ENCODE measurements around the gene KRT82.

KRT82 gene

DNA sequence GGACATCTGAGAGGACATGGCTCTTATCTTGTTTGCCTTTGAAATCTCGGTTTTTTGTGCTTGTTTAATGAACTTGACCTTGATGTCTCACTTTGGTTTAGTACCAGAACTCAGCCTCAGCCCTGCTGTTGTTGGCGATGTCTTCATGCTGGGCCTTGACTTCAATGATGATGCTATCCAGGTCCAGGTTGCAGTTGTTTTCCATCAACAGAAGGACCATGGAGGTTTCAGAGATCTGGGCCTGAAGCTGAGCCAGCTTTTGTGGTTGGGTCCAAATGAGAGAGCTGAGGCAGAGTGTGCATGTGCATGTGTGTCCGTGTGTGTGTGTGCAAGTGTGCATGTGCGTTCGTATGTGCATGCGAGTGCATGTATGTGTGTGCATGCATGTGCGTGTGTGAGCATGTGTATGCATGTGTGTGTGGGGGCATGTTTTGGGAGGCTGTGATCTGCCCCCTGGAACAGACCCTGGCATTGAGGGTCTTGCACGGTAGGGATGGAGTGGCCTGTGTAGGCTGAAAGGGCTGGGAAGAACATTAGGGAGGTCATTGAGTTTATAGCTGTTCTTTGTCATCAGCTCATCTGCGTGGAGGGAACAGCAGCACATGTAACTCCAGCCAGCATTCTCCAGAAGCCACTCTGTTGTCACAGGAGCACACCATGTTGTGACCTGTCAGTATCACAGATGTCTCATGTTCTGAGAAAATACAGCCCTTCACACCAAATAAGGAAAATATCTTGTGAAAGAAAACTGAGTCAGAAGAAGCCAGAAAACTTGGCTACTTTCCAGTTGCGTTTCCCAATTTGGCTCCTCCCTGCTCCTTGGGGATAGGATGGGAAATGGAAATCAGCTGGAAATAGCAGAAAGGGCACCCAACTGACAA, 10.0 kb upstream of the KRT82 start:
- Histone ChIP-seq H2AFZ (ENCODE audit: low read length) (no peak overlapping the region), H3K9ac (ENCODE audit: low read length) (no peak overlapping the region), H3K36me3 (replicated peaks; ENCODE audit: insufficient read depth, low read length) (no peaks in the 10 kb centered on the region), H3K4me1 (ENCODE audit: low read length) (no peaks in the 10 kb centered on the region), H3K4me2 (ENCODE audit: low read depth, low read length) (no peak overlapping the region), H3K9me3 (replicated peaks; ENCODE audit: insufficient read depth, low read length) (no peaks in the 10 kb centered on the region), H3K79me2 (ENCODE audit: low read length) (no peaks in the 10 kb centered on the region), H3K27me3 (replicated peaks; ENCODE audit: insufficient read depth, low read length) (peaks cover 18% of the 10 kb centered on the region), H4K20me1 (ENCODE audit: insufficient read depth, low read length) (no peaks in the 10 kb centered on the region), H3K27ac (ENCODE audit: low read length) (no peak overlapping the region), H3K4me3 (ENCODE audit: low read length) (no peak overlapping the region), H3F3A (ENCODE audit: insufficient read depth, low read length) (no peaks in the 10 kb centered on the region), H3K9me2 (replicated peaks; ENCODE audit: insufficient read depth, low read length) (no peaks in the 10 kb centered on the region)
- DNase-seq: no peak
- TF ChIP-seq, protein P1, sequence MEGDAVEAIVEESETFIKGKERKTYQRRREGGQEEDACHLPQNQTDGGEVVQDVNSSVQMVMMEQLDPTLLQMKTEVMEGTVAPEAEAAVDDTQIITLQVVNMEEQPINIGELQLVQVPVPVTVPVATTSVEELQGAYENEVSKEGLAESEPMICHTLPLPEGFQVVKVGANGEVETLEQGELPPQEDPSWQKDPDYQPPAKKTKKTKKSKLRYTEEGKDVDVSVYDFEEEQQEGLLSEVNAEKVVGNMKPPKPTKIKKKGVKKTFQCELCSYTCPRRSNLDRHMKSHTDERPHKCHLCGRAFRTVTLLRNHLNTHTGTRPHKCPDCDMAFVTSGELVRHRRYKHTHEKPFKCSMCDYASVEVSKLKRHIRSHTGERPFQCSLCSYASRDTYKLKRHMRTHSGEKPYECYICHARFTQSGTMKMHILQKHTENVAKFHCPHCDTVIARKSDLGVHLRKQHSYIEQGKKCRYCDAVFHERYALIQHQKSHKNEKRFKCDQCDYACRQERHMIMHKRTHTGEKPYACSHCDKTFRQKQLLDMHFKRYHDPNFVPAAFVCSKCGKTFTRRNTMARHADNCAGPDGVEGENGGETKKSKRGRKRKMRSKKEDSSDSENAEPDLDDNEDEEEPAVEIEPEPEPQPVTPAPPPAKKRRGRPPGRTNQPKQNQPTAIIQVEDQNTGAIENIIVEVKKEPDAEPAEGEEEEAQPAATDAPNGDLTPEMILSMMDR (IDR thresholded peaks at IDR 0.05; ENCODE audit: low read length): no peak
- TF ChIP-seq EZH2phosphoT487 (IDR thresholded peaks at IDR 0.05; ENCODE audit: low read length): no peak
- TF ChIP-seq EZH2 (optimal IDR thresholded peaks at IDR 0.05; ENCODE audit: low read depth, low read length): no peak

DNA sequence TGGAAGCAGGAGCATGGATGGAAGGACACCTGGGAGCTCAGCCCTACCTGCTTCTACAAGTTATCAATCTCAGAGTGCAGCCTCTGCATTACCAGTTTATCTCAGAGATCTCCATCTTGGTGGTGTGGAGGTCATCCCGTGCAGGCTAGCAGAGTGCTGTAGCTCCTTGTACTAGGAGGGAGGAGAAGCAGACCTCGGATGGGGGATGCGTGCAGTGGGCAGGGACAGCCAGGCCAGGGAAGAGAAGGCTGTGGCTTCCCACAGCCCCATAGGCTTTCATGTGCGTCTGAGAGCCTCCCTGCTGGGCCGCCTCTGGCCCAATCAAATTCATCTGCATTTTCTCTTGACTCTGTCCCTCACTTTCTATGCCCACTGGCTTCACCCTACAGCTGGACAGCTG, 8.8 kb upstream of the KRT82 start:
- H3K9ac ChIP-seq (ENCODE audit: low read length): no peak overlapping the region
- H3K79me2 ChIP-seq (ENCODE audit: low read length): no peaks in the 10 kb centered on the region
- H3K4me1 ChIP-seq (ENCODE audit: low read length): no peaks in the 10 kb centered on the region
- no peak overlapping the region for H3K4me2 ChIP-seq (ENCODE audit: low read depth, low read length)
- DNase-seq: no peak
- no peaks in the 10 kb centered on the region for H4K20me1 ChIP-seq (ENCODE audit: insufficient read depth, low read length)
- H3K9me3 ChIP-seq (replicated peaks; ENCODE audit: insufficient read depth, low read length): no peaks in the 10 kb centered on the region
- no peak overlapping the region for H3K4me3 ChIP-seq (ENCODE audit: low read length)
- peaks cover 21% of the 10 kb centered on the region for H3K27me3 ChIP-seq (replicated peaks; ENCODE audit: insufficient read depth, low read length)
- no peaks in the 10 kb centered on the region for H3K36me3 ChIP-seq (replicated peaks; ENCODE audit: insufficient read depth, low read length)
- no peak overlapping the region for H2AFZ ChIP-seq (ENCODE audit: low read length)
- no peaks in the 10 kb centered on the region for H3F3A ChIP-seq (ENCODE audit: insufficient read depth, low read length)
- no peak overlapping the region for H3K27ac ChIP-seq (ENCODE audit: low read length)
- TF ChIP-seq EZH2 (optimal IDR thresholded peaks at IDR 0.05; ENCODE audit: low read depth, low read length) (no peak), EZH2phosphoT487 (IDR thresholded peaks at IDR 0.05; ENCODE audit: low read length) (no peak)
- TF ChIP-seq, protein P1 (IDR thresholded peaks at IDR 0.05; ENCODE audit: low read length): no peak
- H3K9me2 ChIP-seq (replicated peaks; ENCODE audit: insufficient read depth, low read length): no peaks in the 10 kb centered on the region

DNA sequence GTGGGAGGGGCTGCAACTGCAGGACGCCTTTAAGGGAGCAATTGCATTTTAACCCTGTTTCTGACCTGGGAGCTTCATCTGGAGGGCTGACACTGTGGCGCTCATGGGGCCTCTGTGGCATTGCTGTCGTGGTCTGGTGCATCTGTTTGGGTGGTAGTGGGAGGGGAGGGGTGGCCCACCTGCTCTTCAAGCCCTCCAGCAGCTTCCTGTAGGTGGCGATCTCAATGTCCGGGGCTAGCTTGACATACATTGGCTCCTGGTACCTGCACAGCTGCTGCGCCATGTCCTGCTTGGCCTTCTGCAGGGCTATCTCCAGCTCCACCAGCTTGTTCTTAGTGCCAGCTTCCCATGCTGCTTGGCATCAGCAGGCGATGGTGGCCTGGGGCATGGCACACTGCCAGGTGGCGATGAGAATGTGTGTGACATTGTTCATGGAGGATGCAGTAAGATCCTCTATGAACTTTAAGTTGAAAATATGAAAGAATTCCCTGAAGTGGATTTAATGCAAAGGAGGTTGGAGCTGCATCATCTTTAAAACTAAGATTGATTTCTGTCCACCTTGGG, 7.7 kb upstream of the KRT82 start:
- H3K4me3 ChIP-seq (ENCODE audit: low read length): no peak overlapping the region
- no peaks in the 10 kb centered on the region for H3K9me2 ChIP-seq (replicated peaks; ENCODE audit: insufficient read depth, low read length)
- DNase-seq: no peak
- H4K20me1 ChIP-seq (ENCODE audit: insufficient read depth, low read length): no peaks in the 10 kb centered on the region
- no peak for TF ChIP-seq EZH2 (optimal IDR thresholded peaks at IDR 0.05; ENCODE audit: low read depth, low read length)
- TF ChIP-seq EZH2phosphoT487 (IDR thresholded peaks at IDR 0.05; ENCODE audit: low read length): no peak
- TF ChIP-seq, protein P1 (IDR thresholded peaks at IDR 0.05; ENCODE audit: low read length): no peak
- H3K79me2 ChIP-seq (ENCODE audit: low read length): no peaks in the 10 kb centered on the region
- no peaks in the 10 kb centered on the region for H3K36me3 ChIP-seq (replicated peaks; ENCODE audit: insufficient read depth, low read length)
- H3K27ac ChIP-seq (ENCODE audit: low read length): no peak overlapping the region
- no peak overlapping the region for H3K9ac ChIP-seq (ENCODE audit: low read length)
- no peaks in the 10 kb centered on the region for H3F3A ChIP-seq (ENCODE audit: insufficient read depth, low read length)
- peaks cover 21% of the 10 kb centered on the region for H3K27me3 ChIP-seq (replicated peaks; ENCODE audit: insufficient read depth, low read length)
- H3K4me1 ChIP-seq (ENCODE audit: low read length): no peaks in the 10 kb centered on the region
- H3K9me3 ChIP-seq (replicated peaks; ENCODE audit: insufficient read depth, low read length): no peaks in the 10 kb centered on the region
- no peak overlapping the region for H3K4me2 ChIP-seq (ENCODE audit: low read depth, low read length)
- no peak overlapping the region for H2AFZ ChIP-seq (ENCODE audit: low read length)
